H1 (cell line): ENCODE data around the gene FAT1. TPM values are rescaled to one million over a fixed set of nuclear protein-coding genes. Genes with fewer than 3 reads are reported as not detected.

ENCODE experiments used
- CTCF ChIA-PET: fragments of 300-600 bp; sonication (Branson Sonifier 250); formaldehyde crosslinking; loops from one replicate; lab custom pipeline; 2021; ENCODE audit not compliant: partially characterized antibody; lab: Charles Lee
- POLR2A ChIA-PET: fragments of 300-600 bp; sonication (Branson Sonifier 250); formaldehyde crosslinking; loops from one replicate; lab custom pipeline; 2021; ENCODE audit warnings: inconsistent platforms; ENCODE audit not compliant: partially characterized antibody; lab: Charles Lee
- DNase-seq, 2 experiments: peaks; one replicate each; pipeline versions ENCODE4 v3.0.0 to v3.0.0-alpha.2; 2010 to 2022; ENCODE audit warnings: low spot score in 2 of 2, low read depth in 1 of 2, mixed read lengths in 1 of 2
- FAIRE-seq: peaks from 2 replicates; lab custom pipeline; 2011; peaks lifted over from hg19 to GRCh38; lab: Jason Lieb, UNC
- H2AFZ ChIP-seq: 2 replicates; pipeline ENCODE4 v1.8.1; 2012; ENCODE audit warnings: low read length, inconsistent platforms
- H2AK5ac ChIP-seq: 2 replicates; pipeline ENCODE4 v1.6.1; 2013; ENCODE audit warnings: low read depth, low read length
- H2BK120ac ChIP-seq: replicated peaks from 2 replicates; pipeline ENCODE3; 2013; ENCODE audit warnings: low read depth, low read length, inconsistent platforms
- H2BK12ac ChIP-seq: 2 replicates; pipeline ENCODE4 v1.6.1; 2013; ENCODE audit warnings: low read depth, low read length
- H2BK15ac ChIP-seq: 2 replicates; pipeline ENCODE4 v1.6.1; 2013; ENCODE audit warnings: low read length
- H2BK20ac ChIP-seq: 2 replicates; pipeline ENCODE4 v1.6.1; 2013; ENCODE audit warnings: low read length
- H2BK5ac ChIP-seq: 2 replicates; pipeline ENCODE4 v1.6.1; 2013; ENCODE audit warnings: low read depth, low read length
- H3K14ac ChIP-seq: 2 replicates; pipeline ENCODE4 v1.6.1; 2013; ENCODE audit warnings: inconsistent platforms; ENCODE audit not compliant: insufficient read length
- H3K18ac ChIP-seq: 2 replicates; pipeline ENCODE4 v1.6.1; 2013; ENCODE audit warnings: low read length; ENCODE audit errors: extremely low read depth
- H3K23ac ChIP-seq: 2 replicates; pipeline ENCODE4 v1.6.1; 2013; ENCODE audit warnings: inconsistent platforms; ENCODE audit not compliant: insufficient read length
- H3K23me2 ChIP-seq: 2 replicates; pipeline ENCODE4 v1.6.1; 2013; ENCODE audit warnings: low read depth, low read length
- H3K27ac ChIP-seq: 2 replicates; pipeline ENCODE4 v1.6.1; 2011; ENCODE audit warnings: low read depth, low read length, inconsistent platforms
- H3K27me3 ChIP-seq, 4 experiments: replicated peaks in 1 of 4; 1 replicate in 1 of 4; 2 replicates in 3 of 4; pipeline versions ENCODE4 v1.6.1 to v1.8.1; 2011 to 2013; ENCODE audit warnings: low read length in 3 of 4, mild to moderate bottlenecking in 3 of 4, inconsistent platforms in 2 of 4, mixed read lengths in 2 of 4, moderate library complexity in 1 of 4; ENCODE audit not compliant: control insufficient read depth in 3 of 4, insufficient read depth in 3 of 4; ENCODE audit errors: extremely low read depth in 1 of 4
- H3K36me3 ChIP-seq, 4 experiments: 2 replicates each; pipeline versions ENCODE4 v1.6.1 to v1.8.1; 2011 to 2013; ENCODE audit warnings: mild to moderate bottlenecking in 4 of 4, low read length in 3 of 4, moderate library complexity in 2 of 4, control low read depth in 1 of 4, inconsistent platforms in 1 of 4; ENCODE audit not compliant: insufficient read depth in 4 of 4, control insufficient read depth in 2 of 4
- H3K4ac ChIP-seq: replicated peaks from 2 replicates; pipeline ENCODE3; 2013; ENCODE audit warnings: low read length, low read depth, mixed read lengths, inconsistent platforms; ENCODE audit not compliant: insufficient read length
- H3K4me1 ChIP-seq, 4 experiments: replicated peaks in 1 of 4; 1 replicate in 1 of 4; 2 replicates in 3 of 4; pipeline versions ENCODE4 v1.6.1 to v1.8.1; 2011 to 2013; ENCODE audit warnings: low read length in 3 of 4, inconsistent platforms in 2 of 4, mixed read lengths in 1 of 4; ENCODE audit not compliant: insufficient read depth in 4 of 4, control insufficient read depth in 3 of 4
- H3K4me2 ChIP-seq, 2 experiments: 2 replicates each; pipeline versions ENCODE4 v1.6.1 to v1.8.1; 2011 to 2013; ENCODE audit warnings: low read depth in 2 of 2, low read length in 2 of 2, control low read depth in 1 of 2, inconsistent platforms in 1 of 2, mild to moderate bottlenecking in 1 of 2; ENCODE audit not compliant: insufficient read depth in 1 of 2
- H3K4me3 ChIP-seq, 4 experiments: fragments of 200-600, 300-600 bp in 1 of 4; sonication (generic), shearing (Covaris generic), sonication (Bioruptor Twin) in 1 of 4; 2 replicates each; pipeline versions ENCODE4 v1.5.1 to v1.8.1; 2011 to 2016; ENCODE audit warnings: low read length in 4 of 4, low read depth in 3 of 4, control low read depth in 2 of 4, inconsistent platforms in 2 of 4, mild to moderate bottlenecking in 2 of 4, mixed read lengths in 1 of 4, moderate library complexity in 1 of 4; ENCODE audit not compliant: insufficient read depth in 2 of 4; ENCODE audit errors: extremely low read depth in 1 of 4
- H3K56ac ChIP-seq: replicated peaks from 2 replicates; pipeline ENCODE3; 2013; ENCODE audit warnings: low read depth, mild to moderate bottlenecking, mixed read lengths, low read length, inconsistent platforms; ENCODE audit not compliant: insufficient read length
- H3K79me1 ChIP-seq: 2 replicates; pipeline ENCODE4 v1.6.1; 2013; ENCODE audit warnings: low read depth, low read length, control low read depth
- H3K79me2 ChIP-seq, 2 experiments: 2 replicates each; pipeline versions ENCODE4 v1.6.1 to v1.8.1; 2012 to 2013; ENCODE audit warnings: low read length in 2 of 2, mild to moderate bottlenecking in 2 of 2, inconsistent platforms in 1 of 2; ENCODE audit not compliant: insufficient read depth in 2 of 2, control insufficient read depth in 1 of 2
- H3K9ac ChIP-seq, 4 experiments: replicated peaks in 1 of 4; 1 replicate in 1 of 4; 2 replicates in 3 of 4; pipeline versions ENCODE4 v1.6.1 to v1.8.1; 2011 to 2013; ENCODE audit warnings: low read depth in 3 of 4, low read length in 3 of 4, control low read depth in 2 of 4, mild to moderate bottlenecking in 2 of 4, moderate library complexity in 2 of 4, inconsistent platforms in 1 of 4; ENCODE audit errors: extremely low read depth in 1 of 4
- H3K9me3 ChIP-seq, 2 experiments: 2 replicates each; pipeline versions ENCODE4 v1.6.1 to v1.8.1; 2012 to 2013; ENCODE audit warnings: mild to moderate bottlenecking in 2 of 2, moderate library complexity in 2 of 2, control low read depth in 1 of 2, inconsistent platforms in 1 of 2, low read depth in 1 of 2, low read length in 1 of 2, mixed read lengths in 1 of 2; ENCODE audit not compliant: insufficient read depth in 2 of 2
- H4K20me1 ChIP-seq, 2 experiments: replicated peaks in 1 of 2; 2 replicates each; pipeline versions ENCODE3 to v1.8.1; 2011 to 2013; ENCODE audit warnings: inconsistent platforms in 2 of 2, low read length in 2 of 2, mild to moderate bottlenecking in 1 of 2; ENCODE audit not compliant: insufficient read depth in 2 of 2, control insufficient read depth in 1 of 2
- H4K5ac ChIP-seq: 2 replicates; pipeline ENCODE4 v1.6.1; 2013; ENCODE audit warnings: low read length, low read depth, mixed read lengths, inconsistent platforms; ENCODE audit not compliant: insufficient read length
- H4K8ac ChIP-seq: 2 replicates; pipeline ENCODE4 v1.8.0; 2013; ENCODE audit warnings: mild to moderate bottlenecking, moderate library complexity, low read length, inconsistent platforms; ENCODE audit not compliant: insufficient read depth; ENCODE audit errors: extremely low read depth
- H4K91ac ChIP-seq: replicated peaks from 2 replicates; pipeline ENCODE3; 2013; ENCODE audit warnings: low read length, mixed read lengths, inconsistent platforms; ENCODE audit not compliant: insufficient read length
- BRCA1 ChIP-seq: IDR thresholded peaks from 2 replicates; pipeline ENCODE4 v1.6.1; 2012; ENCODE audit warnings: low read depth, low read length, improper control_type of control experiment
- KDM1A ChIP-seq: fragments of 200-600, 300-600 bp; sonication (generic); IDR thresholded peaks from 2 replicates; pipeline ENCODE4 v1.7.1; 2016; ENCODE audit warnings: mild to moderate bottlenecking, low read length, borderline replicate concordance
- RXRA ChIP-seq: IDR thresholded peaks from 2 replicates; pipeline ENCODE4 v1.6.1; 2011; ENCODE audit warnings: low read depth, mild to moderate bottlenecking, low read length, moderate library complexity; ENCODE audit not compliant: insufficient read depth
- SP4 ChIP-seq: IDR thresholded peaks from 2 replicates; pipeline ENCODE4 v1.6.1; 2012; ENCODE audit warnings: low read length, inconsistent platforms
- WGBS, 2 experiments: shearing (Covaris generic) in 1 of 2; methylation state at CpG; one replicate each; pipeline versions ENCODE4 v1.1.6 to v1.1.7; 2013 to 2015; ENCODE audit warnings: low lambda C conversion rate in 2 of 2, mixed read lengths in 2 of 2, inconsistent platforms in 1 of 2, low coverage in 1 of 2, missing lambda C conversion rate in 1 of 2; ENCODE audit not compliant: insufficient replicate concordance in 2 of 2, insufficient coverage in 1 of 2, insufficient read length in 1 of 2; ENCODE audit errors: extremely low coverage in 1 of 2, missing lambda C conversion rate in 1 of 2; 5-methylcytosine and 5-hydroxymethylcytosine counted together
- polyA plus RNA-seq, 7 experiments: library from polyadenylated mRNA; depleted of rRNA in 3 of 7; stranded (reverse) in 5 of 7; unstranded in 2 of 7; fragments of >200 nt in 5 of 7; fragments of 200-250 nt in 2 of 7; gene quantifications; 1 replicate in 5 of 7; 2 replicates in 1 of 7; 4 replicates in 1 of 7; pipeline versions ENCODE4 v1.2.1 to v1.2.3, GENCODE V29; 2011 to 2013; ENCODE audit warnings: missing spikeins in 2 of 7, mixed read lengths in 2 of 7
- total RNA-seq: library from RNA; stranded (reverse); fragmentation: NEBNext Ultra II Directional; extraction: Animal tissue kit (Norgen Biotek cat#: 25700); gene quantifications from 2 replicates; pipeline ENCODE4 v1.2.1, GENCODE V29; 2021

The FAT1 gene
- total and polyA plus RNA-seq, 2 of the 8 experiments (the other 6 are each of a cell fraction or from before 2014, with no cell fraction given) = 94.4 to 137 TPM

- no peak overlapping the region for H2BK20ac ChIP-seq
- H3K4me3 ChIP-seq = no peak overlapping the region
- peak; percentile 13 for FAIRE-seq
- no peaks in the 10 kb centered on the region for H4K20me1 ChIP-seq
- 89% methylated on average over 5 of the region's 5 CpGs; no CpG with 5 or more reads in 1 of the 2 experiments for WGBS, 2 experiments
- no peak overlapping the region for H4K5ac ChIP-seq
- peaks cover 6 to 79% of the 10 kb centered on the region in 2 experiments for H3K79me2 ChIP-seq
- H3K18ac ChIP-seq = no peak overlapping the region
- H2AK5ac ChIP-seq = no peak overlapping the region
- H3K4ac ChIP-seq = no peak overlapping the region
- DNase-seq = no peak
- no peak overlapping the region for H3K23ac ChIP-seq
- H3K36me3 ChIP-seq = peaks cover 0 to 19% (median 0%) of the 10 kb centered on the region in 4 experiments; a peak in 2 of 8 replicates
- no peak overlapping the region for H4K8ac ChIP-seq
- H4K91ac ChIP-seq = no peak overlapping the region
- no peak overlapping the region for H2BK5ac ChIP-seq
- POLR2A ChIA-PET = no interaction called here
- H3K23me2 ChIP-seq = peaks cover 4% of the 10 kb centered on the region; the same call in 1 of the 2 replicates
- no peaks in the 10 kb centered on the region for H3K27me3 ChIP-seq
- no peak overlapping the region for H2BK15ac ChIP-seq
- no peak overlapping the region for H3K9ac ChIP-seq
- no peak overlapping the region for H3K4me2 ChIP-seq
- H2BK12ac ChIP-seq = no peak overlapping the region
- H2AFZ ChIP-seq = no peak overlapping the region
- H3K14ac ChIP-seq = no peak overlapping the region
- peaks cover 2 to 32% (median 24%) of the 10 kb centered on the region in 4 experiments; a peak in 6 of 7 replicates for H3K4me1 ChIP-seq
- TF ChIP-seq SP4 = no peak
- no peak for TF ChIP-seq RXRA
- TF ChIP-seq KDM1A = peak; percentile 63
- TF ChIP-seq BRCA1 = no peak
- no peak overlapping the region for H3K27ac ChIP-seq
- H2BK120ac ChIP-seq = no peak overlapping the region
- no peak overlapping the region for H3K56ac ChIP-seq
- H3K9me3 ChIP-seq = no peaks in the 10 kb centered on the region
- CTCF ChIA-PET = no interaction called here
- H3K79me1 ChIP-seq = peaks cover 4% of the 10 kb centered on the region
Observed at GRCh38 chr4:186691396-186691795, 32.3 kb downstream of the FAT1 start.
